ENCODE results near the gene DHRS4L2. TPM values are rescaled to one million over a fixed set of nuclear protein-coding genes. Genes with fewer than 3 reads are reported as not detected.
"Not testable (repeated sequence)": the region's sequence is repeated elsewhere in the genome, so short reads cannot be mapped to it uniquely, and the experiment has no call there.

The DHRS4L2 gene
- total and polyA plus RNA-seq, 7 donors: 8.0 to 62.7 (median 20.0) TPM

GRCh38 chr14:23981951-23982813, 6.5 kb upstream of the DHRS4L2 start:
- WGBS, 2 donors: 36 to 76% methylated on average over 10 of the region's 10 CpGs
- H3K9me3 ChIP-seq, H3K36me3 ChIP-seq, H3K4me1 ChIP-seq, H3K4me3 ChIP-seq, H3K27me3 ChIP-seq, DNase-seq, H3K27ac ChIP-seq: not testable (repeated sequence)
- intact Hi-C loops (cut with DNase I): loop anchor here (10.0 kb wide), 1 partner anchor 113 kb away; the partner anchor contains the start of gene PCK2

- intact Hi-C loops (cut with DNase I): loop anchor here (5.0 to 10.0 kb wide), 2 partner anchors 52 to 110 kb away; partner anchors contain the start of gene PCK2
- Histone ChIP-seq H3K4me1 (peaks cover 0 to 13% (median 4%) of the 10 kb centered on the region in 4 donors), H3K36me3 (no peaks in the 10 kb centered on the region), H3K27ac (peak overlapping the region in 1 of 4 donors; percentile 64), H3K27me3 (no peaks in the 10 kb centered on the region), H3K9me3 (no peaks in the 10 kb centered on the region), H3K4me3 (no peak overlapping the region)
- DNase-seq: no peak
- no peak for TF ChIP-seq CTCF (IDR thresholded peaks at IDR 0.05)
- TF ChIP-seq POLR2A (IDR thresholded peaks at IDR 0.05): no peak
- no peak for TF ChIP-seq EP300 (IDR thresholded peaks at IDR 0.05)
- peak in 2 of 4 donors; percentile 28 to 40 for TF ChIP-seq POLR2AphosphoS5 (IDR thresholded peaks at IDR 0.05)
- 48 to 69% methylated on average over 4 of the region's 4 CpGs for WGBS, 2 donors
Measured at GRCh38 chr14:23984891-23985602, 3.7 kb upstream of the DHRS4L2 start.

- Histone ChIP-seq H3K27ac (peak overlapping the region in 3 of 4 donors; percentile 57 to 70 (median 65)), H3K4me1 (peaks cover 0 to 15% (median 4%) of the 10 kb centered on the region in 4 donors), H3K4me3 (peak overlapping the region in 3 of 4 donors; percentile 17 to 49 (median 23))
- not testable (repeated sequence) for H3K27me3 ChIP-seq, H3K9me3 ChIP-seq, DNase-seq, H3K36me3 ChIP-seq
- intact Hi-C loops (cut with DNase I): loop anchor here (5.0 to 10.0 kb wide), 2 partner anchors 49 to 107 kb away; partner anchors contain the start of gene PCK2
- 47 to 68% methylated on average over 6 of the region's 6 CpGs for WGBS, 2 donors
Measured at GRCh38 chr14:23988223-23988606, 514 bp upstream of the DHRS4L2 start.

GRCh38 chr14:23989734-23990445, 1.2 kb downstream of the DHRS4L2 start:
- peak; percentile 68 for DNase-seq
- WGBS, 2 donors: 38 to 72% methylated on average over 21 of the region's 21 CpGs
- H3K36me3 ChIP-seq, H3K4me3 ChIP-seq, H3K27ac ChIP-seq, H3K27me3 ChIP-seq, H3K9me3 ChIP-seq: not testable (repeated sequence)
- intact Hi-C loops (cut with DNase I): loop anchor here (5.0 to 10.0 kb wide), 2 partner anchors 47 to 105 kb away; partner anchors contain the start of gene PCK2
- H3K4me1 ChIP-seq: peaks cover 0 to 15% (median 4%) of the 10 kb centered on the region in 4 donors

GRCh38 chr14:23990961-23991360, 2.2 kb downstream of the DHRS4L2 start:
- H3K9me3 ChIP-seq; intact Hi-C loops (cut with DNase I); H3K4me3 ChIP-seq; H3K27ac ChIP-seq; H3K36me3 ChIP-seq; DNase-seq; H3K27me3 ChIP-seq: not testable (repeated sequence)
- WGBS, 2 donors: 79 to 88% methylated on average over 1 of the region's 1 CpG
- peaks cover 0 to 15% (median 4%) of the 10 kb centered on the region in 4 donors for H3K4me1 ChIP-seq

- H3K9me3 ChIP-seq; H3K27me3 ChIP-seq; intact Hi-C loops (cut with DNase I); H3K27ac ChIP-seq; DNase-seq; H3K4me3 ChIP-seq; H3K36me3 ChIP-seq: not testable (repeated sequence)
- peaks cover 0 to 15% (median 4%) of the 10 kb centered on the region in 4 donors for H3K4me1 ChIP-seq
- WGBS, 2 donors: 67 to 90% methylated on average over 3 of the region's 3 CpGs
Measured at GRCh38 chr14:23993042-23993441, 4.3 kb downstream of the DHRS4L2 start.

- H3K27me3 ChIP-seq; H3K27ac ChIP-seq; DNase-seq; H3K36me3 ChIP-seq; H3K9me3 ChIP-seq; H3K4me3 ChIP-seq; H3K4me1 ChIP-seq; intact Hi-C loops (cut with DNase I): not testable (repeated sequence)
Measured at GRCh38 chr14:23996009-23996408, 7.3 kb downstream of the DHRS4L2 start.

- intact Hi-C loops (cut with DNase I); H3K4me3 ChIP-seq: not testable (repeated sequence)
- 91 to 95% methylated on average over 1 of the region's 2 CpGs for WGBS, 2 donors
Measured at GRCh38 chr14:23996825-23997224, 8.1 kb downstream of the DHRS4L2 start.

GRCh38 chr14:23999640-24000039, 10.9 kb downstream of the DHRS4L2 start:
- H3K36me3 ChIP-seq; H3K27ac ChIP-seq; H3K27me3 ChIP-seq; intact Hi-C loops (cut with DNase I); H3K9me3 ChIP-seq; H3K4me1 ChIP-seq; H3K4me3 ChIP-seq; DNase-seq: not testable (repeated sequence)
- WGBS, 2 donors: 95 to 100% methylated on average over 2 of the region's 5 CpGs

More at GRCh38 chr14:23996825-23997224, 8.1 kb downstream of the DHRS4L2 start:
- H3K27me3 ChIP-seq, H3K27ac ChIP-seq, DNase-seq, H3K4me1 ChIP-seq, H3K36me3 ChIP-seq, H3K9me3 ChIP-seq: not testable (repeated sequence)

- DNase-seq; H3K9me3 ChIP-seq; H3K27me3 ChIP-seq; H3K27ac ChIP-seq; H3K4me3 ChIP-seq; H3K36me3 ChIP-seq; intact Hi-C loops (cut with DNase I); H3K4me1 ChIP-seq: not testable (repeated sequence)
Measured at GRCh38 chr14:24001078-24001477, 12.3 kb downstream of the DHRS4L2 start.

Data from sigmoid colon (tissue), 7 donors.